ENCODE results near the gene ANAPC1. TPM values are rescaled to one million over a fixed set of nuclear protein-coding genes. Genes with fewer than 3 reads are reported as not detected.
A peak's percentile ranks its signal among the peaks of the same experiment; 100 is the strongest.
"Not testable (repeated sequence)": the region's sequence is repeated elsewhere in the genome, so short reads cannot be mapped to it uniquely, and the experiment has no call there.

The ANAPC1 gene
- total RNA-seq, 4 donors from 2014 or later: 31.0 to 75.3 (median 58.2) TPM

DNA sequence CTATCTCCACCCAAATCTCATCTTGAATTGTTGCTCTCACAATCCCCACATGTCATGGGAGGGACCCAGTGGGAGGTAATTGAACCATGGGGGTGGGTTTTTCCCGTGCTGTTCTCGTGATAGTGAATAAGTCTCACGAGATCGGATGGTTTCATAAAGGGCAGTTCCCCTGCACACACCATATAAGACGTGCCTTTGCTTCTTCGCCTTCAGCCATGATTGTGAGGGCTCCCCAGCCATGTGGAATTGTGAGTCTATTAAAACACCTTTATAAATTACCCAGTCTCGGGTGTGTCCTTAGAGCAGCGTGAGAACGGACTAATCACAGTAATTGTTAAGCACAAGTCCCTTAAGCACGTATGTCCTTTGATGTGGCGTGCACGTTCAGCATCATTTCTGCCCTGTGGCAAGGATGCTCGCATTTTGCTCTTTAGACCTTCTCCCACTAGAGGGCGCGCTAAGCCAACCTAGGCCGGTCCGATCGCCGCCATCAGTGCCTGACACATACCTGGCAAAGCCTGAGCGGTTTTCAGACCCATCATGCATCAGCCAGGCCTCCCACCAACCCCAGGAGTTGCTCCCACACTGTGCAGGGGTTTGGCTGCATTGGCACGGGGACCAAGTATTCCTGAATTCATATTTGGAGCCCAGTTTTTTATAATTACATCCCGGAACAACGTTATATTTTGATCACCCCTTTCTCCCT is 136.4 kb downstream of the ANAPC1 start:
- H3K27ac ChIP-seq, H3K9me3 ChIP-seq, H3K4me1 ChIP-seq, H3K27me3 ChIP-seq, H3K4me3 ChIP-seq, H3K36me3 ChIP-seq: not testable (repeated sequence)
- TF ChIP-seq, protein P1, sequence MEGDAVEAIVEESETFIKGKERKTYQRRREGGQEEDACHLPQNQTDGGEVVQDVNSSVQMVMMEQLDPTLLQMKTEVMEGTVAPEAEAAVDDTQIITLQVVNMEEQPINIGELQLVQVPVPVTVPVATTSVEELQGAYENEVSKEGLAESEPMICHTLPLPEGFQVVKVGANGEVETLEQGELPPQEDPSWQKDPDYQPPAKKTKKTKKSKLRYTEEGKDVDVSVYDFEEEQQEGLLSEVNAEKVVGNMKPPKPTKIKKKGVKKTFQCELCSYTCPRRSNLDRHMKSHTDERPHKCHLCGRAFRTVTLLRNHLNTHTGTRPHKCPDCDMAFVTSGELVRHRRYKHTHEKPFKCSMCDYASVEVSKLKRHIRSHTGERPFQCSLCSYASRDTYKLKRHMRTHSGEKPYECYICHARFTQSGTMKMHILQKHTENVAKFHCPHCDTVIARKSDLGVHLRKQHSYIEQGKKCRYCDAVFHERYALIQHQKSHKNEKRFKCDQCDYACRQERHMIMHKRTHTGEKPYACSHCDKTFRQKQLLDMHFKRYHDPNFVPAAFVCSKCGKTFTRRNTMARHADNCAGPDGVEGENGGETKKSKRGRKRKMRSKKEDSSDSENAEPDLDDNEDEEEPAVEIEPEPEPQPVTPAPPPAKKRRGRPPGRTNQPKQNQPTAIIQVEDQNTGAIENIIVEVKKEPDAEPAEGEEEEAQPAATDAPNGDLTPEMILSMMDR (IDR thresholded peaks at IDR 0.05): peak in 3 of 5 experiments; percentile 37 to 44 (median 38)
- 22 to 50% methylated on average over 4 to 10 of the region's 23 CpGs for WGBS, 2 donors
- peak in 1 of 2 donors; percentile 75 for DNase-seq (ENCODE audit: low spot score in 2 of 2)

DNA sequence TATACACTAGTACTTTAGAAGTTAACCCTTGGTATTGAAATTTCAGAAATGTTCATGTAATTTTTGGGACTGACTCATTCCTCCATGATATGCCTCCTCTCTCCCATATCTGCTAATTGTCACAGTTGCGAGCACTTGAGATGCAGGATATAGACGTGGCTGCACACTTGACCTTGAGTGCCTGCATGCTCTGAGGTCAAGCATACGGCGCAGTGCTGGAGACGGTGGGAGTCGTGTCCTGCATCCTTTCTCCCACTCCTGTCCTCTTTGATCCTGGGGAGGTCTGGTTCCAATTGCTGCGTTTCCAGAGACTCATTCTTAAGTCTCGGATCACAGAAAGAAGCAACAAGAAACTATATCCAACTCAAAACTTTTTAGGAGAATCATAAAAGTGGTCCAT is 139.2 kb downstream of the ANAPC1 start:
- WGBS, 2 donors: 62 to 66% methylated on average over 8 of the region's 8 CpGs
- not testable (repeated sequence) for H3K27me3 ChIP-seq; DNase-seq (ENCODE audit: low spot score in 2 of 2); H3K4me1 ChIP-seq; H3K27ac ChIP-seq; H3K4me3 ChIP-seq; H3K36me3 ChIP-seq; H3K9me3 ChIP-seq

GRCh38 chr2:111741517-111741916 is 142.5 kb downstream of the ANAPC1 start:
- H3K4me3 ChIP-seq; H3K27ac ChIP-seq; H3K36me3 ChIP-seq; H3K4me1 ChIP-seq; DNase-seq (ENCODE audit: low spot score in 2 of 2); H3K27me3 ChIP-seq; H3K9me3 ChIP-seq: not testable (repeated sequence)
- 74 to 76% methylated on average over 2 of the region's 3 CpGs for WGBS, 2 donors

GRCh38 chr2:111735838-111736721 is 147.9 kb downstream of the ANAPC1 start:
- not testable (repeated sequence) for H3K27me3 ChIP-seq; H3K9me3 ChIP-seq; DNase-seq (ENCODE audit: low spot score in 2 of 2); H3K4me1 ChIP-seq; H3K4me3 ChIP-seq; H3K27ac ChIP-seq; H3K36me3 ChIP-seq
- TF ChIP-seq, protein P1 (IDR thresholded peaks at IDR 0.05): peak in 3 of 5 experiments; percentile 47 to 64 (median 55)
- TF ChIP-seq EP300 (IDR thresholded peaks at IDR 0.05): peak in 1 of 2 donors; percentile 56
- WGBS, 2 donors: 24 to 28% methylated on average over 7 of the region's 9 CpGs

DNA sequence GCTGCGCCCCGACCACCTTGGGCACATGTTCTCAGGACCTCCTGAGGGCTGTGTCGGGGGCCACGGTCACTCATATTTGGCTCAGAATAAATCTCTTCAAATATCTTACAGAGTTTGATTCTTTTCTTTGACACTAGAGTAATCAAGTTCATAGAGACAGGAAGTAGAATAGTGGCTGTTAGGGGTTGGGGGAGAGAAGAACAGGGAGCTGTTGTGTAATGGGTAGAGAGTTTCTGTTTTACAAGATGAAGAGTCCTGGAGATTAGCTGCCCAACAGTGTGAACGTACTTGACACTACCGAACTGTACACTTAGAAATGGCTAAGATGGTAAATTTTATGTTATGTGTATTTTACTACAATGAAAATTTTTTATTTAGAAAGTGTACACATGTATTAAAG is 148.6 kb downstream of the ANAPC1 start:
- H3K27me3 ChIP-seq; H3K4me1 ChIP-seq; H3K9me3 ChIP-seq; H3K27ac ChIP-seq; DNase-seq (ENCODE audit: low spot score in 2 of 2); H3K4me3 ChIP-seq; H3K36me3 ChIP-seq: not testable (repeated sequence)
- WGBS, 2 donors: 58 to 64% methylated on average over 5 to 6 of the region's 6 CpGs

GRCh38 chr2:111729812-111730458 is 154.1 kb downstream of the ANAPC1 start:
- H3K27me3 ChIP-seq; H3K27ac ChIP-seq; DNase-seq (ENCODE audit: low spot score in 2 of 2); H3K4me3 ChIP-seq; H3K9me3 ChIP-seq; H3K4me1 ChIP-seq; H3K36me3 ChIP-seq: not testable (repeated sequence)
- no CpG with 5 or more reads among the region's 9 CpGs for WGBS, 2 donors

DNA sequence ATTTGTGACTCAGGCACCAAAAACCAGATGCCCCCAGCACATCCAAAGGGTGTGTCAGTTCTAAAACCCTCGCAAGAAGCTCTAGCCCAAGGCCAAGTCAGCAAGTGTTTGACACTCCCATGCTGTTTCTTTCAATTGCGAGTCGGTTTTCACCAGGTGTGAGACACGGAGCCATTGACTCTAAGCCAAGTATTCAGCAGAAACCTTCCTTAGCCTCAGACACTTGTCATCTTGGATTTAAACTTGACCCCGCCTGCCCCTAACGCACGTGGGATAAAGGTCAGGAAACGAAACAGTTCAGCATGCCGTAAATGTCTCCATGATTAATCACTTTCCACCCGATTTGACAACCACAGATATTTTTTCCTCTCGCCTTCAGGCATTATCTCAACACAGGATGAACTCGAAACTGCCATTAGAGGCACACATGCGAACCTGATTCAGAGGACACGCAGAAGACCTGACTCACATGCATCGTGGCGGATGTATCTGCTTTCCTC is 156.3 kb downstream of the ANAPC1 start:
- H3K36me3 ChIP-seq; H3K4me1 ChIP-seq; DNase-seq (ENCODE audit: low spot score in 2 of 2); H3K9me3 ChIP-seq; H3K27ac ChIP-seq; H3K4me3 ChIP-seq; H3K27me3 ChIP-seq: not testable (repeated sequence)
- WGBS, 2 donors: 72 to 79% methylated on average over 8 to 10 of the region's 16 CpGs

DNA sequence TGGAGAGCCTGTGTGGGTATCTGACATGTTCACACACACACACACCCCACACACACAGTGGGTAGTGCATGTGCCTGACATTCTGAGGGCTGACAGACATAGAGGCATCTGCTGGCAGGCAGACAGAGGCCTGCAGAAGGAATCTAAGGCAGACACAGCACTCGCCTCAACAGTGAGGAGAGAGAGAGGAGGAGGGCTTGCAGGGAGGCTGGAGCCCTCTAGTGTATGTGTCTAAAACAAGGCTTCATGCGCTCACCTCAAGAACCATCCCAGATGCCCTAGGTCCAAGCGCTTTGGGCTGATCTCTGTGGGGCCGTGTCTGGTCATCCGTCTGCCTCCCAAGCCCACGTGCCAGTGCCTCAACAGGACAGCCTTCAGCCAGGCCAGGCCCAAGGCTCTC is 158.3 kb downstream of the ANAPC1 start:
- not testable (repeated sequence) for H3K27me3 ChIP-seq; DNase-seq (ENCODE audit: low spot score in 2 of 2)
- 64 to 82% methylated on average over 3 to 6 of the region's 6 CpGs for WGBS, 2 donors

GRCh38 chr2:111719610-111720009 is 164.4 kb downstream of the ANAPC1 start:
- not testable (repeated sequence) for DNase-seq (ENCODE audit: low spot score in 2 of 2); H3K27me3 ChIP-seq; H3K36me3 ChIP-seq; H3K9me3 ChIP-seq; H3K4me1 ChIP-seq; H3K4me3 ChIP-seq; H3K27ac ChIP-seq
- WGBS, 2 donors: 43 to 76% methylated on average over 3 to 8 of the region's 9 CpGs

More for the DNA sequence above, 158.3 kb downstream of the ANAPC1 start:
- not testable (repeated sequence) for H3K4me3 ChIP-seq, H3K4me1 ChIP-seq, H3K36me3 ChIP-seq, H3K9me3 ChIP-seq, H3K27ac ChIP-seq
